ENCODE results near the gene CES5A. TPM values are rescaled to one million over a fixed set of nuclear protein-coding genes. Genes with fewer than 3 reads are reported as not detected.
"Not testable (repeated sequence)": the region's sequence is repeated elsewhere in the genome, so short reads cannot be mapped to it uniquely, and the experiment has no call there.

Gene CES5A
- total RNA-seq, 1 donor from 2014 or later, result not detected

GRCh38 chr16:55830658-55831294 is 44.4 kb downstream of the CES5A start:
- no peak for DNase-seq (ENCODE audit: extremely low read depth, low read depth, low spot score)

DNA sequence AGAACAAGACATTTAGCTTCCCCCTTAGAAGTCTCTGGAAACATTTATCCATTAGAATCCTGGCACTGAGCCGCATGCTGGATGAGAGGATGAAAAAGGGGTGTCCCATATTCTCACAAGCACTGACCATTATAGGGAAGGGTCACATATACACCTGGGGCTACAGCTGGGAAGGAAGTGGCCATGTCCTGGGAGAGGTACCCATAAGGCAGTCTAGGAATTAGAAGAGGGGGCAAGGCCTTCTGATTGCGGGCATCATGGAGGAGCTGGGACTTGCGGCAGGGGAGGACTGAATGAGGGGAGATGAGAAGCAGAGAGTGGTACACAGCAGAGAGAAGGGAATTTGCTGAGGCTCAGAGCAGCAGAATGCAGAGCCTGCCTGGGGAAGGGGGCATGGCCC is 45.9 kb downstream of the CES5A start:
- not testable (repeated sequence) for DNase-seq (ENCODE audit: extremely low read depth, low read depth, low spot score)

GRCh38 chr16:55828680-55829079 is 46.5 kb downstream of the CES5A start:
- DNase-seq (ENCODE audit: extremely low read depth, low read depth, low spot score), result no peak

DNA sequence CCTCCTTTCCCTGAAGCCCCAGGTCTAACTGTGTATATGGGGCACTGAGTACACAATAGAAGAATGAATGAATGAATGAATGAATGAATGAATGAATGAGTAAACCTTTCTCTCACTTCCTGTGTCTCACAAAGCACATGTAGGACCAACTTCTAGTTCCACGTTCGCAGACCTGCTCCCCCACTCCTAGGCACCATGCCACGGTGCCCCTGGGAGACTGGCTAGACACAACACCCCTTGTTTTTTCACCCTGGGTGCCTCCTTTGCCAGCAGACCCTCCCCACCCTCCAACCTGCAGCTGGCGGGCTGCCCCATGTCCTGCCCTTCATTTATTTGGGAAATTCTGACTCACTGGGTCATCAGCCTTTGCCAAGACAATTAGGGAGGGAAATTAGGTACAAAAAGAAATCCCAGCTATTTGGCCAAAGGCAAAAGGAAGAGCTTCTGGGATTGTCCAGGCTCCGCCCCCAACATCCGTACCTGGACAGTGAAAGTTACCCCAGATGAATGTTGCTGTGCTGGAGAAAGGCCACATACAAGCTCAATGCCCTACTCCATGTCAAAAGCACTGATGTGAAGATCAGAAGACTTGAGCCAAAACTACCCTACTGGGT is 50.0 kb downstream of the CES5A start:
- DNase-seq (ENCODE audit: extremely low read depth, low read depth, low spot score), result no peak

- DNase-seq (ENCODE audit: extremely low read depth, low read depth, low spot score), result no peak
Measured at GRCh38 chr16:55824473-55825000, 50.6 kb downstream of the CES5A start.

- DNase-seq (ENCODE audit: extremely low read depth, low read depth, low spot score), result no peak
Measured at GRCh38 chr16:55822280-55822810, 52.8 kb downstream of the CES5A start.

DNA sequence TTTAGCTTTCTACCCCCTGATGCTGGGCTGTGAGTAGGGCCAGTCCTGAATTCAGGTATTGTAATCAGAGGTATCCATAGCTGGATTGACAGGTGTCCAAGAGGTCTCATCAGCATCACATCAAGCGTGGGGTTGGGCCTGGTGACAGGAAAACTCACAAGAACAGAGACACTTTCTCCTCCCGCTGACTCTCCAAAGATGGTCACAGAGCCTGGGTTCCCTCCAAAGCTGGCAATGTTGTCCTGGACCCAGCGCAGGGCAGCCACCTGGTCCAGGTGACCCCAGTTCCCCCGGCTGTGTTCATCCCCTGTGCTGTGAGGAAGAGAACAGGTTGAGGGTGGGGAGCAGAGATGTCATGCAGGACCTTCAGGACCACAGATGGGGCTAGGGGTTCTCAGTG is 54.0 kb downstream of the CES5A start:
- no peak for DNase-seq (ENCODE audit: extremely low read depth, low read depth, low spot score)

GRCh38 chr16:55820615-55821014 is 54.6 kb downstream of the CES5A start:
- no peak for DNase-seq (ENCODE audit: extremely low read depth, low read depth, low spot score)

- no peak for DNase-seq (ENCODE audit: extremely low read depth, low read depth, low spot score)
Measured at GRCh38 chr16:55817236-55817912, 57.8 kb downstream of the CES5A start.

DNA sequence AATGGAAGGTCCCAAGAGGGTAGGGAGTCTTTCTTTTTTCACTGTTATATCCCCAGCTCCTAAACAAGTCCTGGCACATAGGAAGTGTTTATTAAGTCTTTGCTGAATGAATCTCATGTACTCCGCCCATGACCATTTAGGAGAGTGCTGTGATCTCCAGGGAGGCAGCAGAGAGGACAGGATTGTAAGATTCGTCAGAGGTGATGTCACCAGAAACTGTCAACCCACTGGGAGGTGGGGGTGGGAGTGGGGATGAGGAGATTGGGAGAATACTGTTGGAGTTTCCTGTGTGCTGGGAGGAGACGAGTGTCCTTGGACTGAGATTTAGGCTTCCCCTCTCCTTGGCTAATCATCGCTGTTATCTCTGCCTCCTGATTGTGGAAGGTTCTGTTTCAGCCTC is 59.0 kb downstream of the CES5A start:
- DNase-seq (ENCODE audit: extremely low read depth, low read depth, low spot score), result not testable (repeated sequence)

GRCh38 chr16:55815320-55815719 is 59.9 kb downstream of the CES5A start:
- DNase-seq (ENCODE audit: extremely low read depth, low read depth, low spot score), result no peak

DNA sequence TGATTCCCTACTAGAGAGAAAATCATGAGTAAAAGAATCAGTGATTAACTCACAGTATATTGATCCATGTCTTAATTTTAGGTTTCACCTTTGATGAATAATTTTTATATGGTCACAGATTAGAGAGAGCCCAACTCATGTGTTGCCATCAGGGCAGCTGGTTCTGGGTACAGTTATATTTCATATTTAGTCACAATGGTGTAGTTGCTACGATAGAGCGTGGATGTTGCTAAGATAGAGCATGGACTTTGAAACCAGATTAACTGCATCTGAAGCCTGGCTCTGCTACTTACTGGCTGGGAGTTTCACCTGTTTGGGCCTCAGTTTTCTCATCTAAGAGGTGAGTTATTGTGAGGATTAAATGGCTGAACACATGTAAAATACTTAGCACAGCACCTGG is 61.0 kb downstream of the CES5A start:
- DNase-seq (ENCODE audit: extremely low read depth, low read depth, low spot score), result not testable (repeated sequence)

GRCh38 chr16:55813730-55814129 is 61.4 kb downstream of the CES5A start:
- not testable (repeated sequence) for DNase-seq (ENCODE audit: extremely low read depth, low read depth, low spot score)

- no peak for DNase-seq (ENCODE audit: extremely low read depth, low read depth, low spot score)
Measured at GRCh38 chr16:55812951-55813350, 62.2 kb downstream of the CES5A start.

- no peak for DNase-seq (ENCODE audit: extremely low read depth, low read depth, low spot score)
Measured at GRCh38 chr16:55811811-55812210, 63.4 kb downstream of the CES5A start.

DNA sequence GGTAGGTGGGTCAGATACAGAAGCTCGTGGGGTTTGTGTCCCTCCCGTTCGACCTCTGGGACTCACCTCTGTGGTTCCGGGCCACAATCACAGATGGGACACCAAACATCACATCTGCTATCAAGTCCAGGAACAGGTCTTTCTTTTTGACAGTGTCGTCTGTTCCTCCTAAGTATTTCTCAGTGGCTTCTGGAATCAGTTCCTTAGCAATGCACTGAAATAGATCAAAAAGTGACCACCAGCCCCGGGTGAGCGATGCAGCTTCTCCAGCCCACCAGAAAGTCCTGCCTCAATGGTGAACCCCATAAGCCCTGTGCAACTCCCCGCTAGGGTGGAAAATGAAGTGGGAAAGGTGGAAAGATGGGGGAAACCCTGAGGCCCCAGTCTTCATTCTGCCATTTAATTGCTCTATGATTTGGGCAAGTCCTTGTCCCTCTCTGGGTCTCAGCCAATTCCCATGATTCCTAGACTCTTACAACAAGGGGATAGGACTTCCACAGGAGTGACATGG is 64.7 kb downstream of the CES5A start:
- DNase-seq (ENCODE audit: extremely low read depth, low read depth, low spot score), result no peak

GRCh38 chr16:55809851-55810250 is 65.3 kb downstream of the CES5A start:
- DNase-seq (ENCODE audit: extremely low read depth, low read depth, low spot score), result no peak

DNA sequence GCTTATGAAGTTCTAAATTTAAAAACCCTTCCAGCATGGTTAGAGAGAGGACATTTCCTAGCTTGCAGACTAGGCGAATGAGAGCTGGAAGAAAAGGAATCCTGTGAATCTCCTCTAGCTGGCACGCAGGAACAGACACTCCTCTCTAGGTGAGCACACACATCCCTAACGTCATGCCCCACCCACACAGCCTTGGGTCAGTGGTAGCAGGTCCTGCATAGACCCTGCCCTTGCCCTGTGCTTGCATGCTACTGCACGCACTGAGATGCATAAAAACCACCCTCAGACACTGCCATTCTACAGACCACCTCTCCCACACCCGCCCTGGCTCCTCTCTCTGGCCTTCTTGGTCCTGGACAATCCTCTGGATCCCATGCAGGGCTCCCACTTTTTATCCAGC is 65.8 kb downstream of the CES5A start:
- DNase-seq (ENCODE audit: extremely low read depth, low read depth, low spot score), result no peak

- not testable (repeated sequence) for DNase-seq (ENCODE audit: extremely low read depth, low read depth, low spot score)
Measured at GRCh38 chr16:55808286-55808685, 66.9 kb downstream of the CES5A start.

DNA sequence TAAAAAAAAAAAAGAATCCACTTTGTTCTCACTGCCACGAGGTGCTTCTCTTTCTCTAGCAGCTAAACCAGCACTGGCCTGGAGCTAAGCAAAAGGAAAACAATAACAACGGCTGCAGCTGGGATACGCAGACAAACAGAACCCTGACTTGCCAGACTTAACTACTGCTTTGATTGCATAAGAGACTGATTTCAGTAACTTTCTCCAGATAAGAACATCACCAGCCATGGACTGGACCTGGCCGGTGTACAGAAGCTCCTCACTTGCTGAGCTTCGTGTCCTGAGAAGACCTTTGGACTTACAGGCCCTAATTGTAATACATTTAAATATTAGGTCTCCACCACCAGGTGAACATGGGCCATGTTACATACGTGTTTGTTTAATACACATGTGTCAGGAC is 70.1 kb downstream of the CES5A start:
- not testable (repeated sequence) for DNase-seq (ENCODE audit: extremely low read depth, low read depth, low spot score)

DNA sequence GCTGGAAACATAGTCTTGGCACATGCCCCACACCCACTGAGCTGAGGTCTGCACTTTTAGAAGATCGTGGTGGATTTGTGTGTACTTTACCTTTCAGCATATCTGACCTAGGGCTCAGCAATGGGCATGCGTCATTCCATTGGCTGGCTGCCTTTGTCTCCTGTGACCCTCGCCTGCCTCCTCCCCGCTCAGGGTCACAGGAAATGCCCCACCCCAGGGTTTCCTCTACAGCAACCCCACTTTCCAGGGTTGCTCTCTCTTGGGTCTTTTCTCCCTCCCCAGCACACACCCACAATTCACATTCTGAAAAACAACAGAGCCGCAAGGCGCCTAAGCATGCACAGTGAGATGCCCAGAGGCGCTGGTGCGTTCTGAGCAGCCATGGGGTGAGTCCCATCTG is 71.5 kb downstream of the CES5A start:
- not testable (repeated sequence) for DNase-seq (ENCODE audit: extremely low read depth, low read depth, low spot score)

Data from glomerular endothelial cell (primary cell).